HEK293 (cell line): ENCODE results near the gene PDE6H.

Experiments
- CTCF ChIA-PET: fragments of 350-600 bp; formaldehyde crosslinking; extraction: SDS; loops from one replicate; lab custom pipeline; 2021; ENCODE audit warnings: antibody characterized with exemption; lab: Yijun Ruan, JAX
- POLR2A ChIA-PET: fragments of 300-600 bp; formaldehyde crosslinking; extraction: SDS; loops from one replicate; lab custom pipeline; 2020; ENCODE audit warnings: antibody characterized with exemption, inconsistent platforms; lab: Yijun Ruan, JAX
- H3K27ac ChIP-seq: fragments of 200-500 bp; sonication (Bioruptor generic); 2 replicates; pipeline ENCODE4 v1.5.1; 2014; ENCODE audit warnings: low read depth, low read length, control low read depth, inconsistent platforms; ENCODE audit errors: extremely low read depth
- H3K36me3 ChIP-seq, 2 experiments: fragments of 200-500 bp in 1 of 2; sonication (Bioruptor generic) in 1 of 2; 1 replicate in 1 of 2; 2 replicates in 1 of 2; pipeline ENCODE4 v1.5.1; 2014 to 2017; ENCODE audit warnings: inconsistent platforms in 2 of 2, low read length in 2 of 2; ENCODE audit not compliant: control insufficient read depth in 2 of 2, insufficient read depth in 1 of 2
- H3K4me1 ChIP-seq: fragments of 200-500 bp; sonication (Bioruptor generic); 2 replicates; pipeline ENCODE4 v1.5.1; 2014; ENCODE audit warnings: mild to moderate bottlenecking, low read length, inconsistent platforms; ENCODE audit not compliant: control insufficient read depth, insufficient read depth
- H3K4me3 ChIP-seq: 2 replicates; pipeline ENCODE4 v1.5.1; 2011; ENCODE audit warnings: low read depth, mild to moderate bottlenecking, control low read depth, low read length, moderate library complexity
- H3K9me3 ChIP-seq: fragments of 200-500 bp; sonication (Bioruptor generic); 2 replicates; pipeline ENCODE4 v1.5.1; 2014; ENCODE audit warnings: low read depth, low read length, inconsistent platforms; ENCODE audit not compliant: control insufficient read depth, insufficient read depth
- EGR2 ChIP-seq: fragments of 450-650 bp; formaldehyde crosslinking; IDR thresholded peaks from 2 replicates; pipeline ENCODE4 v1.5.1; 2016; ENCODE audit warnings: low read depth, missing biosample characterization, missing genetic modification characterization
- KLF1 ChIP-seq: fragments of 450-650 bp; formaldehyde crosslinking; IDR thresholded peaks from 2 replicates; pipeline ENCODE4 v1.5.1; 2016; ENCODE audit warnings: missing biosample characterization, missing genetic modification characterization
- PBX3 ChIP-seq: sonication (generic); formaldehyde crosslinking; IDR thresholded peaks from 2 replicates; pipeline ENCODE4 v1.8.1; 2022; ENCODE audit warnings: mild to moderate bottlenecking, moderate library complexity, missing genetic modification reagents
- SCRT1 ChIP-seq: fragments of 450-650 bp; formaldehyde crosslinking; IDR thresholded peaks from 2 replicates; pipeline ENCODE4 v1.5.1; 2016; ENCODE audit warnings: missing biosample characterization, missing genetic modification characterization, borderline replicate concordance
- SETDB1 ChIP-seq: IDR thresholded peaks from one replicate; pipeline ENCODE4 v1.6.1; 2017; ENCODE audit warnings: mild to moderate bottlenecking, low read length, moderate library complexity, mixed read lengths; ENCODE audit not compliant: insufficient read length
- ZBTB11 ChIP-seq: fragments of 450-650 bp; formaldehyde crosslinking; conservative IDR thresholded peaks from 2 replicates; pipeline ENCODE4 v1.5.1; 2016; ENCODE audit warnings: low read depth, missing biosample characterization, missing genetic modification characterization
- ZNF10 ChIP-seq: fragments of 450-650 bp; formaldehyde crosslinking; IDR thresholded peaks from 2 replicates; pipeline ENCODE4 v1.5.1; 2017; ENCODE audit warnings: missing biosample characterization, missing genetic modification characterization
- ZNF19 ChIP-seq: fragments of 450-650 bp; formaldehyde crosslinking; IDR thresholded peaks from 2 replicates; pipeline ENCODE4; 2016; ENCODE audit warnings: missing biosample characterization, missing genetic modification characterization, low read depth
- ZNF239 ChIP-seq: fragments of 450-650 bp; formaldehyde crosslinking; IDR thresholded peaks from 2 replicates; pipeline ENCODE4 v1.5.1; 2016; ENCODE audit warnings: missing biosample characterization, missing genetic modification characterization
- ZNF335 ChIP-seq: fragments of 450-650 bp; formaldehyde crosslinking; conservative IDR thresholded peaks from 2 replicates; pipeline ENCODE4 v1.5.1; 2016; ENCODE audit warnings: missing biosample characterization, missing genetic modification characterization
- ZNF362 ChIP-seq: fragments of 450-650 bp; formaldehyde crosslinking; IDR thresholded peaks from 2 replicates; pipeline ENCODE4 v1.5.1; 2016; ENCODE audit warnings: missing biosample characterization, missing genetic modification characterization
- ZNF404 ChIP-seq: fragments of 450-650 bp; formaldehyde crosslinking; IDR thresholded peaks from 2 replicates; pipeline ENCODE4 v1.5.1; 2017; ENCODE audit warnings: missing biosample characterization, missing genetic modification characterization
- ZNF530 ChIP-seq: fragments of 450-650 bp; formaldehyde crosslinking; IDR thresholded peaks from 2 replicates; pipeline ENCODE4 v1.5.1; 2016; ENCODE audit warnings: low read depth, missing biosample characterization, missing genetic modification characterization
- ZNF558 ChIP-seq: fragments of 450-650 bp; formaldehyde crosslinking; IDR thresholded peaks from 2 replicates; pipeline ENCODE4 v1.5.1; 2016; ENCODE audit warnings: missing biosample characterization, missing genetic modification characterization
- ZNF692 ChIP-seq: fragments of 450-650 bp; formaldehyde crosslinking; IDR thresholded peaks from 2 replicates; pipeline ENCODE4 v1.5.1; 2016; ENCODE audit warnings: missing biosample characterization, missing genetic modification characterization
- ZNF76 ChIP-seq: fragments of 450-650 bp; formaldehyde crosslinking; IDR thresholded peaks from 2 replicates; pipeline ENCODE4; 2016; ENCODE audit warnings: low read depth, missing biosample characterization, missing genetic modification characterization, borderline replicate concordance
- TF ChIP-seq, protein P1 (sequence below): fragments of 450-650 bp; formaldehyde crosslinking; IDR thresholded peaks from 2 replicates; pipeline ENCODE4 v1.5.1; 2016; ENCODE audit warnings: missing biosample characterization, missing genetic modification characterization
- TF ChIP-seq, protein P2 (sequence below): fragments of 450-650 bp; formaldehyde crosslinking; IDR thresholded peaks from 2 replicates; pipeline ENCODE4 v1.5.1; 2016; ENCODE audit warnings: missing biosample characterization, missing genetic modification characterization

PDE6H gene

GRCh38 chr12:14975457-14975856 is 2.6 kb downstream of the PDE6H start (continued):
- TF ChIP-seq, protein P1, sequence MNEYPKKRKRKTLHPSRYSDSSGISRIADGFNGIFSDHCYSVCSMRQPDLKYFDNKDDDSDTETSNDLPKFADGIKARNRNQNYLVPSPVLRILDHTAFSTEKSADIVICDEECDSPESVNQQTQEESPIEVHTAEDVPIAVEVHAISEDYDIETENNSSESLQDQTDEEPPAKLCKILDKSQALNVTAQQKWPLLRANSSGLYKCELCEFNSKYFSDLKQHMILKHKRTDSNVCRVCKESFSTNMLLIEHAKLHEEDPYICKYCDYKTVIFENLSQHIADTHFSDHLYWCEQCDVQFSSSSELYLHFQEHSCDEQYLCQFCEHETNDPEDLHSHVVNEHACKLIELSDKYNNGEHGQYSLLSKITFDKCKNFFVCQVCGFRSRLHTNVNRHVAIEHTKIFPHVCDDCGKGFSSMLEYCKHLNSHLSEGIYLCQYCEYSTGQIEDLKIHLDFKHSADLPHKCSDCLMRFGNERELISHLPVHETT (tag by site-specific recombination): no peak
- no peak for TF ChIP-seq ZNF19
- no peak for TF ChIP-seq SETDB1
- TF ChIP-seq SCRT1 (tag by site-specific recombination): no peak
- TF ChIP-seq EGR2: no peak
- TF ChIP-seq ZNF692 (tag by site-specific recombination): no peak
- no peak for TF ChIP-seq PBX3 (CRISPR knock-in tag)

DNA sequence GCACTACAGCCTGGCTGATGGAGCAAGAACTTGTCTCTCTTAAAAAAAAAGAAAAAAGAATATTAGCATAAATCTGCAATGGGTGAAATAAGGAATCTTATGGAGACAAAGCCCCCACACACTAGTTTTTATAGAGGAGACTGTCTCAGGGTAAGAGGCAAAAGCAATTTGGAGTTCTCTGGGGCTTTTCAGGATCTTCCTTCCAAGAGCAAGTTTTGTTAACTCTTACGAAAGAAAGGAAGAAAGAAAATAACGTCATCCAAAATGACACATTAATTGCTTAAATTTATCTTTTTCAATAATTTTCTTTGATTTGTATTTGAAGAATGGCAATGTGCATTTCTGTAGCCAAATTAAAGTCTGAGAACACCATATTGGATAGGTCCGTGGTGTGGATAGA is 3.8 kb downstream of the PDE6H start:
- H3K36me3 ChIP-seq: no peaks in the 10 kb centered on the region
- no peak overlapping the region for H3K27ac ChIP-seq
- ChIA-PET POLR2A (no interaction called here), CTCF (no interaction called here)
- no peaks in the 10 kb centered on the region for H3K4me1 ChIP-seq
- H3K4me3 ChIP-seq: no peak overlapping the region
- TF ChIP-seq ZNF404 (tag by site-specific recombination): no peak
- TF ChIP-seq ZBTB11 (tag by site-specific recombination): no peak
- TF ChIP-seq, protein P2, sequence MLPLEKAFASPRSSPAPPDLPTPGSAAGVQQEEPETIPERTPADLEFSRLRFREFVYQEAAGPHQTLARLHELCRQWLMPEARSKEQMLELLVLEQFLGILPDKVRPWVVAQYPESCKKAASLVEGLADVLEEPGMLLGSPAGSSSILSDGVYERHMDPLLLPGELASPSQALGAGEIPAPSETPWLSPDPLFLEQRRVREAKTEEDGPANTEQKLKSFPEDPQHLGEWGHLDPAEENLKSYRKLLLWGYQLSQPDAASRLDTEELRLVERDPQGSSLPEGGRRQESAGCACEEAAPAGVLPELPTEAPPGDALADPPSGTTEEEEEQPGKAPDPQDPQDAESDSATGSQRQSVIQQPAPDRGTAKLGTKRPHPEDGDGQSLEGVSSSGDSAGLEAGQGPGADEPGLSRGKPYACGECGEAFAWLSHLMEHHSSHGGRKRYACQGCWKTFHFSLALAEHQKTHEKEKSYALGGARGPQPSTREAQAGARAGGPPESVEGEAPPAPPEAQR (tag by site-specific recombination): no peak
- TF ChIP-seq ZNF530: no peak
- no peak for TF ChIP-seq ZNF239 (tag by site-specific recombination)
- no peak for TF ChIP-seq ZNF362 (tag by site-specific recombination)
- TF ChIP-seq ZNF335 (tag by site-specific recombination): no peak
- TF ChIP-seq ZNF558 (tag by site-specific recombination): no peak
- no peak for TF ChIP-seq ZNF76 (tag by site-specific recombination)
- TF ChIP-seq KLF1 (tag by site-specific recombination): no peak
- TF ChIP-seq ZNF10: no peak
- no peaks in the 10 kb centered on the region for H3K9me3 ChIP-seq
